Measurements from ENCODE around the gene C2CD4A.

Gene C2CD4A

GRCh38 chr15:62071711-62072308 is 5.0 kb downstream of the C2CD4A start:
- Mint-ChIP-seq H3K4me3 (no peak overlapping the region), H3K27ac (no peak overlapping the region), H3K9me3 (no peaks in the 10 kb centered on the region), H3K4me1 (ENCODE audit: low read depth) (peaks cover 15% of the 10 kb centered on the region), H3K27me3 (peaks cover 24% of the 10 kb centered on the region), H3K36me3 (ENCODE audit: low read depth) (no peaks in the 10 kb centered on the region)

- no peaks in the 10 kb centered on the region for H3K9me3 Mint-ChIP-seq
- H3K4me1 Mint-ChIP-seq (ENCODE audit: low read depth) = no peaks in the 10 kb centered on the region
- no peak overlapping the region for H3K27ac Mint-ChIP-seq
- H3K27me3 Mint-ChIP-seq = peaks cover 19% of the 10 kb centered on the region
- H3K4me3 Mint-ChIP-seq = no peak overlapping the region
- no peaks in the 10 kb centered on the region for H3K36me3 Mint-ChIP-seq (ENCODE audit: low read depth)
Measured at GRCh38 chr15:62075595-62076277, 9.0 kb downstream of the C2CD4A start.

GRCh38 chr15:62079594-62079993 is 12.8 kb downstream of the C2CD4A start:
- no peaks in the 10 kb centered on the region for H3K36me3 Mint-ChIP-seq (ENCODE audit: low read depth)
- no peaks in the 10 kb centered on the region for H3K4me1 Mint-ChIP-seq (ENCODE audit: low read depth)
- H3K9me3 Mint-ChIP-seq = peaks cover 5% of the 10 kb centered on the region
- no peak overlapping the region for H3K27ac Mint-ChIP-seq
- H3K4me3 Mint-ChIP-seq = no peak overlapping the region
- peaks cover 15% of the 10 kb centered on the region for H3K27me3 Mint-ChIP-seq

- peaks cover 11% of the 10 kb centered on the region for H3K27me3 Mint-ChIP-seq
- no peak overlapping the region for H3K4me3 Mint-ChIP-seq
- no peaks in the 10 kb centered on the region for H3K4me1 Mint-ChIP-seq (ENCODE audit: low read depth)
- no peak overlapping the region for H3K27ac Mint-ChIP-seq
- no peaks in the 10 kb centered on the region for H3K36me3 Mint-ChIP-seq (ENCODE audit: low read depth)
- H3K9me3 Mint-ChIP-seq = peaks cover 5% of the 10 kb centered on the region
Measured at GRCh38 chr15:62083194-62084154, 16.7 kb downstream of the C2CD4A start.

- no peaks in the 10 kb centered on the region for H3K4me1 Mint-ChIP-seq (ENCODE audit: low read depth)
Measured at GRCh38 chr15:62085740-62086139, 19.0 kb downstream of the C2CD4A start.

GRCh38 chr15:62087671-62088352 is 21.0 kb downstream of the C2CD4A start:
- Mint-ChIP-seq H3K9me3 (peaks cover 5% of the 10 kb centered on the region), H3K4me3 (no peak overlapping the region), H3K27me3 (no peaks in the 10 kb centered on the region), H3K36me3 (ENCODE audit: low read depth) (no peaks in the 10 kb centered on the region), H3K27ac (no peak overlapping the region), H3K4me1 (ENCODE audit: low read depth) (no peaks in the 10 kb centered on the region)

More at GRCh38 chr15:62085740-62086139, 19.0 kb downstream of the C2CD4A start:
- Mint-ChIP-seq H3K36me3 (ENCODE audit: low read depth) (no peaks in the 10 kb centered on the region), H3K9me3 (peaks cover 5% of the 10 kb centered on the region), H3K27ac (no peak overlapping the region), H3K4me3 (no peak overlapping the region), H3K27me3 (no peaks in the 10 kb centered on the region)

GRCh38 chr15:62088353-62088693 is 21.5 kb downstream of the C2CD4A start:
- H3K4me1 Mint-ChIP-seq (ENCODE audit: low read depth) = no peaks in the 10 kb centered on the region
- no peaks in the 10 kb centered on the region for H3K27me3 Mint-ChIP-seq
- H3K4me3 Mint-ChIP-seq = no peak overlapping the region
- no peaks in the 10 kb centered on the region for H3K36me3 Mint-ChIP-seq (ENCODE audit: low read depth)
- no peak overlapping the region for H3K27ac Mint-ChIP-seq
- peaks cover 5% of the 10 kb centered on the region for H3K9me3 Mint-ChIP-seq

- no peaks in the 10 kb centered on the region for H3K27me3 Mint-ChIP-seq
- H3K36me3 Mint-ChIP-seq (ENCODE audit: low read depth) = no peaks in the 10 kb centered on the region
- H3K4me3 Mint-ChIP-seq = no peak overlapping the region
- no peaks in the 10 kb centered on the region for H3K9me3 Mint-ChIP-seq
- H3K4me1 Mint-ChIP-seq (ENCODE audit: low read depth) = no peaks in the 10 kb centered on the region
- no peak overlapping the region for H3K27ac Mint-ChIP-seq
Measured at GRCh38 chr15:62089616-62090015, 22.8 kb downstream of the C2CD4A start.

- Mint-ChIP-seq H3K4me1 (ENCODE audit: low read depth) (no peaks in the 10 kb centered on the region), H3K27me3 (no peaks in the 10 kb centered on the region)
Measured at GRCh38 chr15:62090988-62091387, 24.2 kb downstream of the C2CD4A start.

GRCh38 chr15:62093809-62094208 is 27.0 kb downstream of the C2CD4A start:
- no peak overlapping the region for H3K4me3 Mint-ChIP-seq
- H3K27me3 Mint-ChIP-seq = peaks cover 4% of the 10 kb centered on the region
- no peaks in the 10 kb centered on the region for H3K9me3 Mint-ChIP-seq
- no peaks in the 10 kb centered on the region for H3K36me3 Mint-ChIP-seq (ENCODE audit: low read depth)
- H3K27ac Mint-ChIP-seq = no peak overlapping the region
- no peaks in the 10 kb centered on the region for H3K4me1 Mint-ChIP-seq (ENCODE audit: low read depth)

More at GRCh38 chr15:62090988-62091387, 24.2 kb downstream of the C2CD4A start:
- Mint-ChIP-seq H3K36me3 (ENCODE audit: low read depth) (no peaks in the 10 kb centered on the region), H3K4me3 (no peak overlapping the region), H3K9me3 (no peaks in the 10 kb centered on the region), H3K27ac (no peak overlapping the region)

GRCh38 chr15:62094388-62094787 is 27.6 kb downstream of the C2CD4A start:
- Mint-ChIP-seq H3K4me1 (ENCODE audit: low read depth) (no peaks in the 10 kb centered on the region), H3K9me3 (no peaks in the 10 kb centered on the region), H3K4me3 (no peak overlapping the region), H3K27me3 (peaks cover 10% of the 10 kb centered on the region), H3K36me3 (ENCODE audit: low read depth) (no peaks in the 10 kb centered on the region), H3K27ac (no peak overlapping the region)

GRCh38 chr15:62099094-62099601 is 32.4 kb downstream of the C2CD4A start:
- Mint-ChIP-seq H3K27ac (no peak overlapping the region), H3K9me3 (no peaks in the 10 kb centered on the region), H3K4me1 (ENCODE audit: low read depth) (no peaks in the 10 kb centered on the region), H3K27me3 (peaks cover 16% of the 10 kb centered on the region), H3K36me3 (ENCODE audit: low read depth) (no peaks in the 10 kb centered on the region), H3K4me3 (no peak overlapping the region)

GRCh38 chr15:62103431-62103830 is 36.7 kb downstream of the C2CD4A start:
- Mint-ChIP-seq H3K9me3 (no peaks in the 10 kb centered on the region), H3K36me3 (ENCODE audit: low read depth) (no peaks in the 10 kb centered on the region), H3K4me3 (no peak overlapping the region), H3K27me3 (peaks cover 11% of the 10 kb centered on the region), H3K4me1 (ENCODE audit: low read depth) (no peaks in the 10 kb centered on the region), H3K27ac (no peak overlapping the region)

- peaks cover 6% of the 10 kb centered on the region for H3K27me3 Mint-ChIP-seq
- no peaks in the 10 kb centered on the region for H3K9me3 Mint-ChIP-seq
- no peak overlapping the region for H3K27ac Mint-ChIP-seq
- no peaks in the 10 kb centered on the region for H3K36me3 Mint-ChIP-seq (ENCODE audit: low read depth)
- H3K4me1 Mint-ChIP-seq (ENCODE audit: low read depth) = no peaks in the 10 kb centered on the region
- H3K4me3 Mint-ChIP-seq = no peak overlapping the region
Measured at GRCh38 chr15:62104401-62104800, 37.6 kb downstream of the C2CD4A start.

Data from stimulated activated naive CD8-positive, alpha-beta T cell treated with anti-CD3 and anti-CD28 coated beads, Interleukin-15, Interleukin-2, amounts not matched to agents 100 ng/mL and 50 ng/mL, for 24 hours (primary cell).